Endothelial cell of umbilical vein (primary cell): ENCODE data around the gene C5AR1. TPM values are rescaled to one million over a fixed set of nuclear protein-coding genes. Genes with fewer than 3 reads are reported as not detected.

Experiments used
- BruUV-seq: library from RNA; stranded (reverse); fragments of 400-500 nt; replicated peaks from 2 replicates; lab custom pipeline; 2021; lab: Mats Ljungman, UMichigan
- CTCF ChIA-PET: fragments of 300-600, 350-600 bp; sonication (Branson Sonifier 250); formaldehyde crosslinking; loops from one replicate; lab custom pipeline; 2021; ENCODE audit warnings: antibody characterized with exemption, inconsistent platforms; lab: Charles Lee
- POLR2A ChIA-PET: fragments of 300-600, 350-600 bp; sonication (Branson Sonifier 250); formaldehyde crosslinking; loops from one replicate; lab custom pipeline; 2021; ENCODE audit warnings: antibody characterized with exemption, inconsistent platforms; lab: Charles Lee
- DNase-seq: peaks from one replicate; pipeline ENCODE4 v3.0.0-alpha.2; 2011; ENCODE audit warnings: low read depth, low spot score
- FAIRE-seq: peaks from 2 replicates; lab custom pipeline; 2011; peaks lifted over from hg19 to GRCh38; lab: Jason Lieb, UNC
- H2AFZ ChIP-seq: 2 replicates; pipeline ENCODE4 v1.6.0; 2012; ENCODE audit warnings: low read depth, low read length, control low read depth, inconsistent platforms
- H3K27ac ChIP-seq: 2 replicates; pipeline ENCODE4 v1.5.1; 2011; ENCODE audit warnings: low read depth, mild to moderate bottlenecking, control low read depth, low read length, moderate library complexity; ENCODE audit not compliant: insufficient read depth
- H3K27me3 ChIP-seq, 2 experiments: 2 replicates each; pipeline versions ENCODE4 v1.6.0 to v1.6.1; 2011; ENCODE audit warnings: low read length in 2 of 2, mixed read lengths in 1 of 2; ENCODE audit not compliant: control insufficient read depth in 2 of 2, insufficient read depth in 2 of 2
- H3K36me3 ChIP-seq, 2 experiments: 2 replicates in 1 of 2; 3 replicates in 1 of 2; pipeline ENCODE4 v1.5.1; 2011; ENCODE audit warnings: low read length in 2 of 2, mild to moderate bottlenecking in 1 of 2, moderate library complexity in 1 of 2; ENCODE audit not compliant: control insufficient read depth in 2 of 2, insufficient read depth in 2 of 2; ENCODE audit errors: extremely low read depth in 1 of 2
- H3K4me1 ChIP-seq: 3 replicates; pipeline ENCODE4 v1.5.1; 2011; ENCODE audit warnings: mild to moderate bottlenecking, low read length; ENCODE audit not compliant: control insufficient read depth, insufficient read depth; ENCODE audit errors: extremely low read depth
- H3K4me2 ChIP-seq: 2 replicates; pipeline ENCODE4 v1.6.1; 2011; ENCODE audit warnings: low read length, control low read depth, mixed read lengths; ENCODE audit not compliant: insufficient read depth
- H3K4me3 ChIP-seq, 3 experiments: fragments of 200-600 bp in 1 of 3; sonication (generic), shearing (Covaris generic) in 1 of 3; replicated peaks in 1 of 3; 2 replicates each; pipeline ENCODE4 v1.5.1; 2011 to 2016; ENCODE audit warnings: control low read depth in 3 of 3, low read length in 3 of 3, mild to moderate bottlenecking in 2 of 3, inconsistent platforms in 1 of 3, low read depth in 1 of 3, moderate library complexity in 1 of 3; ENCODE audit not compliant: insufficient read depth in 1 of 3
- H3K79me2 ChIP-seq: 2 replicates; pipeline ENCODE4 v1.6.0; 2012; ENCODE audit warnings: low read length, inconsistent platforms; ENCODE audit not compliant: control insufficient read depth, insufficient read depth
- H3K9ac ChIP-seq: replicated peaks from 2 replicates; pipeline ENCODE3; 2011; ENCODE audit warnings: low read length, control low read depth; ENCODE audit not compliant: insufficient read depth; ENCODE audit errors: extremely low read depth
- H3K9me1 ChIP-seq: replicated peaks from 3 replicates; pipeline ENCODE4 v1.6.0; 2011; ENCODE audit warnings: mild to moderate bottlenecking, low read length; ENCODE audit not compliant: control insufficient read depth, insufficient read depth; ENCODE audit errors: extremely low read depth
- H3K9me3 ChIP-seq: replicated peaks from 2 replicates; pipeline ENCODE4 v1.5.1; 2012; ENCODE audit warnings: low read length, inconsistent platforms; ENCODE audit not compliant: control insufficient read depth, insufficient read depth
- H4K20me1 ChIP-seq: replicated peaks from 2 replicates; pipeline ENCODE3; 2011; ENCODE audit warnings: mild to moderate bottlenecking, low read length; ENCODE audit not compliant: control insufficient read depth, insufficient read depth; ENCODE audit errors: extremely low read depth
- CTCF ChIP-seq, 2 donors: IDR thresholded peaks; 1 replicate in 1 of 2; 2 replicates in 1 of 2; pipeline ENCODE4 v1.5.1; 2011; ENCODE audit warnings: low read length in 2 of 2, mild to moderate bottlenecking in 2 of 2, moderate library complexity in 2 of 2, control low read depth in 1 of 2, inconsistent platforms in 1 of 2, low read depth in 1 of 2; ENCODE audit not compliant: insufficient read depth in 1 of 2; ENCODE audit errors: extremely low read depth in 1 of 2
- EZH2 ChIP-seq: IDR thresholded peaks from 2 replicates; pipeline ENCODE4 v1.6.1; 2012; ENCODE audit warnings: borderline replicate concordance, low read depth, mild to moderate bottlenecking, moderate library complexity, low read length, inconsistent platforms; ENCODE audit not compliant: severe bottlenecking
- FOS ChIP-seq: IDR thresholded peaks from 2 replicates; pipeline ENCODE4 v1.6.1; 2011; ENCODE audit warnings: mild to moderate bottlenecking, low read length, moderate library complexity, borderline replicate concordance; ENCODE audit not compliant: insufficient read depth
- GATA2 ChIP-seq: IDR thresholded peaks from 2 replicates; pipeline ENCODE4 v1.7.0; 2011; ENCODE audit warnings: low read depth, mild to moderate bottlenecking, moderate library complexity, mixed read lengths, low read length; ENCODE audit not compliant: insufficient read length, insufficient read depth
- JUN ChIP-seq: IDR thresholded peaks from 2 replicates; pipeline ENCODE4 v1.6.1; 2011; ENCODE audit warnings: borderline replicate concordance, low read depth; ENCODE audit not compliant: insufficient read length, insufficient read depth
- MAX ChIP-seq: IDR thresholded peaks from 2 replicates; pipeline ENCODE4 v1.6.1; 2011; ENCODE audit not compliant: insufficient read depth, insufficient read length
- MYC ChIP-seq: IDR thresholded peaks from one replicate; pipeline ENCODE4 v1.6.1; 2011; ENCODE audit warnings: mild to moderate bottlenecking, low read depth, low read length
- POLR2A ChIP-seq: IDR thresholded peaks from 2 replicates; pipeline ENCODE4 v1.6.1; 2012; ENCODE audit warnings: low read depth, mild to moderate bottlenecking, control low read depth, low read length
- POLR2AphosphoS5 ChIP-seq: IDR thresholded peaks from 2 replicates; pipeline ENCODE4 v1.6.1; 2012; ENCODE audit warnings: low read depth, mild to moderate bottlenecking, control low read depth, low read length, moderate library complexity; ENCODE audit not compliant: insufficient read depth
- dilution Hi-C: fragments of 300-500 bp; cut with MboI; formaldehyde crosslinking; loops from one replicate; pipeline ENCODE4 v1.15.0; 2019; ENCODE audit warnings: low sequenced_read_pairs; ENCODE audit not compliant: extremely low pct_ligation_motif_present
- intact Hi-C: fragments of 100-400 bp; cut with micrococcal nuclease; formaldehyde crosslinking; loops from one replicate; pipeline ENCODE4 v1.10.0; 2022
- polyA plus RNA-seq, 4 experiments: library from polyadenylated mRNA; depleted of rRNA in 3 of 4; stranded (reverse) in 3 of 4; unstranded in 1 of 4; fragments of >200 nt; gene quantifications; 2 replicates each; pipeline versions ENCODE4 v1.2.1 to v1.2.3, GENCODE V29; 2011 to 2012; ENCODE audit warnings: missing spikeins in 1 of 4
- total RNA-seq: library from RNA; stranded (reverse); gene quantifications from 2 replicates; pipeline ENCODE4 v1.2.3, GENCODE V29; 2021

C5AR1 gene
- total and polyA plus RNA-seq, 2 donors (not counting 3 experiments of a cell fraction or from before 2014, with no cell fraction given) = 0.11 to 0.49 TPM

GRCh38 chr19:47312366-47313006 lies 2.8 kb downstream of the C5AR1 start:
- no peak overlapping the region for H3K4me3 ChIP-seq
- dilution Hi-C loops (no loop called here), intact Hi-C loops (no loop called here)
- no peak overlapping the region for H3K4me2 ChIP-seq
- no peak for DNase-seq
- H3K27me3 ChIP-seq = peaks cover 0 to 2% of the 10 kb centered on the region in 2 experiments
- CTCF ChIA-PET = interaction anchor here (1.2 kb wide), 1 partner anchor 11 kb away, joined by 3 read pairs; no protein-coding TSS in a partner anchor
- POLR2A ChIA-PET = no interaction called here
- no peak for TF ChIP-seq JUN
- TF ChIP-seq CTCF (IDR thresholded peaks at IDR 0.05; ENCODE audit: extremely low read depth in 1 of 2, insufficient read depth in 1 of 2, low read depth in 1 of 2, low read length in 2 of 2) = no peak
- TF ChIP-seq MYC = no peak
- TF ChIP-seq POLR2A = no peak
- TF ChIP-seq FOS = no peak
- TF ChIP-seq MAX = no peak
- TF ChIP-seq GATA2 = no peak
- no peak for TF ChIP-seq EZH2
- TF ChIP-seq POLR2AphosphoS5 = no peak
- no peak for FAIRE-seq
- H3K9me3 ChIP-seq = no peaks in the 10 kb centered on the region
- no peaks in the 10 kb centered on the region for H3K79me2 ChIP-seq
- no peaks in the 10 kb centered on the region for H3K36me3 ChIP-seq
- BruUV-seq = no TSS peak
- H3K9me1 ChIP-seq = no peaks in the 10 kb centered on the region
- H3K4me1 ChIP-seq = no peaks in the 10 kb centered on the region
- no peak overlapping the region for H2AFZ ChIP-seq
- no peaks in the 10 kb centered on the region for H4K20me1 ChIP-seq
- H3K27ac ChIP-seq = no peak overlapping the region
- no peak overlapping the region for H3K9ac ChIP-seq
